SK-N-SH (cell line): ENCODE measurements around the gene PCDHGA12. TPM values are rescaled to one million over a fixed set of nuclear protein-coding genes. Genes with fewer than 3 reads are reported as not detected.

Experiments used
- CTCF ChIA-PET: fragments of 300-600, 350-600 bp; formaldehyde crosslinking; extraction: SDS; loops from one replicate; lab custom pipeline; 2021; lab: Yijun Ruan, JAX
- POLR2A ChIA-PET: fragments of 350-600 bp; sonication (Branson Sonifier 250); formaldehyde crosslinking; extraction: SDS; loops from one replicate; lab custom pipeline; 2020; ENCODE audit warnings: antibody characterized with exemption, inconsistent platforms; lab: Yijun Ruan, JAX
- DNase-seq: peaks from one replicate; pipeline ENCODE4 v3.0.0; 2012
- H2AFZ ChIP-seq: fragments of 200-600 bp; sonication (generic); 2 replicates; pipeline ENCODE4 v1.8.1; 2016; ENCODE audit warnings: antibody characterized with exemption, mild to moderate bottlenecking, low read depth
- H3F3A ChIP-seq: fragments of 200-600 bp; sonication (generic); replicated peaks from 2 replicates; pipeline ENCODE3; 2016; ENCODE audit warnings: antibody characterized with exemption, mild to moderate bottlenecking; ENCODE audit not compliant: insufficient read depth
- H3K27ac ChIP-seq, 2 experiments: fragments of 200-500 bp in 1 of 2; fragments of 200-600 bp in 1 of 2; sonication (Bioruptor generic) in 1 of 2; sonication (generic), shearing (Covaris generic) in 1 of 2; 2 replicates each; pipeline versions ENCODE4 v1.5.1 to v1.6.1; 2014 to 2016; ENCODE audit warnings: low read depth in 2 of 2, inconsistent platforms in 1 of 2, low read length in 1 of 2, mild to moderate bottlenecking in 1 of 2, mixed read lengths in 1 of 2
- H3K27me3 ChIP-seq: fragments of 200-600 bp; sonication (generic), shearing (Covaris generic); 2 replicates; pipeline ENCODE4 v1.6.1; 2016; ENCODE audit warnings: mixed run types; ENCODE audit not compliant: insufficient read depth
- H3K36me3 ChIP-seq, 2 experiments: fragments of 200-500 bp in 1 of 2; fragments of 200-600 bp in 1 of 2; sonication (Bioruptor generic) in 1 of 2; sonication (generic) in 1 of 2; replicated peaks in 1 of 2; 2 replicates each; pipeline versions ENCODE3 to v1.5.1; 2014 to 2016; ENCODE audit warnings: low read length in 1 of 2, mild to moderate bottlenecking in 1 of 2; ENCODE audit not compliant: insufficient read depth in 2 of 2, control insufficient read depth in 1 of 2
- H3K4me1 ChIP-seq, 2 experiments: fragments of 200-500 bp in 1 of 2; fragments of 200-600 bp in 1 of 2; sonication (Bioruptor generic) in 1 of 2; sonication (generic), shearing (Covaris generic) in 1 of 2; 2 replicates each; pipeline versions ENCODE4 v1.5.1 to v1.6.1; 2014 to 2016; ENCODE audit warnings: low read depth in 1 of 2, low read length in 1 of 2, mixed run types in 1 of 2; ENCODE audit not compliant: insufficient read depth in 2 of 2, control insufficient read depth in 1 of 2
- H3K4me2 ChIP-seq: fragments of 200-600 bp; sonication (generic), shearing (Covaris generic); 2 replicates; pipeline ENCODE4 v1.6.1; 2017; ENCODE audit warnings: mixed run types
- H3K4me3 ChIP-seq, 2 experiments: fragments of 200-500 bp in 1 of 2; fragments of 200-600 bp in 1 of 2; sonication (Bioruptor generic) in 1 of 2; sonication (generic), shearing (Covaris generic) in 1 of 2; 2 replicates each; pipeline versions ENCODE4 v1.5.1 to v1.8.1; 2014 to 2016; ENCODE audit warnings: low read depth in 2 of 2, inconsistent platforms in 1 of 2, low read length in 1 of 2, mild to moderate bottlenecking in 1 of 2, mixed read lengths in 1 of 2, moderate library complexity in 1 of 2
- H3K79me2 ChIP-seq: fragments of 200-600 bp; sonication (generic); 2 replicates; pipeline ENCODE4 v1.8.1; 2017; ENCODE audit warnings: mild to moderate bottlenecking; ENCODE audit not compliant: insufficient read depth
- H3K9ac ChIP-seq: fragments of 200-600 bp; sonication (generic); 2 replicates; pipeline ENCODE4 v1.6.1; 2017; ENCODE audit warnings: mixed run types
- H3K9me2 ChIP-seq: fragments of 200-600 bp; sonication (generic); 2 replicates; pipeline ENCODE4 v1.6.1; 2017; ENCODE audit warnings: mixed run types
- H3K9me3 ChIP-seq: fragments of 200-600 bp; sonication (generic); 2 replicates; pipeline ENCODE4 v1.6.1; 2017; ENCODE audit warnings: mixed run types, mild to moderate bottlenecking, moderate library complexity
- H4K20me1 ChIP-seq: fragments of 200-600 bp; sonication (generic); 2 replicates; pipeline ENCODE4 v1.6.1; 2017; ENCODE audit warnings: mild to moderate bottlenecking, mixed run types; ENCODE audit not compliant: insufficient read depth
- CTCF ChIP-seq: fragments of 200-600 bp; sonication (generic); IDR thresholded peaks from 2 replicates; pipeline ENCODE4 v1.6.1; 2017; ENCODE audit warnings: antibody characterized with exemption, mild to moderate bottlenecking, moderate library complexity
- EP300 ChIP-seq, 2 experiments: IDR thresholded peaks; 2 replicates each; pipeline versions ENCODE4 v1.4.0 to v1.6.1; 2012; ENCODE audit warnings: borderline replicate concordance in 1 of 2, low read depth in 1 of 2, low read length in 1 of 2
- EZH2phosphoT487 ChIP-seq: fragments of 200-600 bp; sonication (generic); IDR thresholded peaks from 2 replicates; pipeline ENCODE4 v1.6.1; 2017; ENCODE audit warnings: low read depth, mixed run types, mild to moderate bottlenecking, antibody characterized with exemption, moderate library complexity, borderline replicate concordance
- FOXJ3 ChIP-seq: sonication (generic); formaldehyde crosslinking; IDR thresholded peaks from 2 replicates; pipeline ENCODE4 v1.5.1; 2020; ENCODE audit warnings: mild to moderate bottlenecking, missing genetic modification reagents
- FOXM1 ChIP-seq: IDR thresholded peaks from 2 replicates; pipeline ENCODE4 v1.4.0; 2012; ENCODE audit warnings: low read depth, mild to moderate bottlenecking
- MEF2A ChIP-seq: IDR thresholded peaks from 2 replicates; pipeline ENCODE4 v1.4.0; 2012; ENCODE audit warnings: low read depth, borderline replicate concordance
- NRF1 ChIP-seq: IDR thresholded peaks from 2 replicates; pipeline ENCODE4 v1.6.1; 2012; ENCODE audit warnings: low read depth, mild to moderate bottlenecking, low read length
- PBX3 ChIP-seq: IDR thresholded peaks from 2 replicates; pipeline ENCODE4; 2012
- RAD21 ChIP-seq: IDR thresholded peaks from 2 replicates; pipeline ENCODE4 v1.6.1; 2012; ENCODE audit warnings: mild to moderate bottlenecking, low read length
- RCOR1 ChIP-seq: fragments of 150-350 bp; IDR thresholded peaks from 2 replicates; pipeline ENCODE4 v1.6.1; 2017; ENCODE audit warnings: antibody characterized with exemption, low read length
- RXRA ChIP-seq: IDR thresholded peaks from 2 replicates; pipeline ENCODE4 v1.4.0; 2012; ENCODE audit warnings: low read depth, mild to moderate bottlenecking, borderline replicate concordance
- TAF1 ChIP-seq: IDR thresholded peaks from 2 replicates; pipeline ENCODE4 v1.6.1; 2012; ENCODE audit warnings: low read depth, mild to moderate bottlenecking, low read length, moderate library complexity, borderline replicate concordance
- USF1 ChIP-seq: IDR thresholded peaks from 2 replicates; pipeline ENCODE4 v1.4.0; 2012; ENCODE audit warnings: low read depth, borderline replicate concordance
- WGBS: methylation state at CpG from one replicate; pipeline ENCODE4 v1.1.6; 2017; ENCODE audit warnings: low lambda C conversion rate; 5-methylcytosine and 5-hydroxymethylcytosine counted together
- polyA plus RNA-seq, 3 experiments: library from polyadenylated mRNA; depleted of rRNA; stranded (reverse); fragments of >200 nt; gene quantifications; 2 replicates each; pipeline ENCODE4 v1.2.3, GENCODE V29; 2012
- TF ChIP-seq, protein P1 (sequence below): IDR thresholded peaks from 2 replicates; pipeline ENCODE4 v1.4.0; 2012; ENCODE audit warnings: low read depth

Gene PCDHGA12
- polyA plus RNA-seq, 1 of the 3 experiments (the other 2 are of a cell fraction): 0.03 TPM

DNA sequence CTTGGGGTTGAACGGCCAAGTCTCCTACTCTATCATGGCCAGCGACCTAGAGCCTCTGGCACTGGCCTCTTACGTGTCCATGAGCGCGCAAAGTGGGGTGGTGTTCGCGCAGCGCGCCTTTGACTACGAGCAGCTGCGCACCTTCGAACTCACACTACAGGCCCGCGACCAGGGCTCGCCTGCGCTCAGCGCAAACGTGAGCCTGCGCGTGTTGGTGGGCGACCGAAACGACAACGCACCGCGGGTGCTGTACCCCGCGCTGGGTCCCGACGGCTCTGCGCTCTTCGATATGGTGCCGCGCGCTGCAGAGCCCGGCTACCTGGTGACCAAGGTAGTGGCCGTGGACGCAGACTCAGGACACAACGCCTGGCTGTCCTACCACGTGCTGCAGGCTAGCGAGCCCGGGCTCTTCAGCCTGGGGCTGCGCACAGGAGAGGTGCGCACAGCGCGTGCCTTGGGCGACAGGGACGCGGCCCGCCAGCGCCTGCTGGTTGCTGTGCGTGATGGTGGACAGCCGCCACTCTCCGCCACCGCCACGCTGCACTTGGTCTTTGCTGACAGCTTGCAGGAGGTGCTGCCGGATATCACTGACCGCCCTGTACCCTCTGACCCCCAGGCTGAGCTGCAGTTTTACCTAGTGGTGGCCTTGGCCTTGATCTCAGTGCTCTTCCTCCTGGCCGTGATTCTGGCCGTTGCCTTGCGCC, 30.6 kb upstream of the PCDHGA12 start:
- WGBS: 84% methylated on average over 58 of the region's 61 CpGs
- Histone ChIP-seq H3K9me2 (no peaks in the 10 kb centered on the region), H3K4me3 (no peak overlapping the region; a peak in 1 of 4 replicates), H3K27me3 (no peaks in the 10 kb centered on the region), H3F3A (no peaks in the 10 kb centered on the region), H3K27ac (no peak overlapping the region), H3K4me1 (no peaks in the 10 kb centered on the region), H3K79me2 (no peaks in the 10 kb centered on the region; the same call in 1 of the 2 replicates), H3K9me3 (peaks cover 7% of the 10 kb centered on the region; the same call in 1 of the 2 replicates)
- POLR2A ChIA-PET: no interaction called here
- TF ChIP-seq MEF2A: no peak
- TF ChIP-seq RCOR1: no peak
- TF ChIP-seq RXRA: no peak
- no peak for TF ChIP-seq RAD21
- no peak for TF ChIP-seq TAF1
- TF ChIP-seq CTCF: no peak
- TF ChIP-seq USF1: no peak
- TF ChIP-seq, protein P1, sequence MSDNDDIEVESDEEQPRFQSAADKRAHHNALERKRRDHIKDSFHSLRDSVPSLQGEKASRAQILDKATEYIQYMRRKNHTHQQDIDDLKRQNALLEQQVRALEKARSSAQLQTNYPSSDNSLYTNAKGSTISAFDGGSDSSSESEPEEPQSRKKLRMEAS: no peak
- TF ChIP-seq FOXJ3: no peak
- TF ChIP-seq NRF1: no peak
- no peak for TF ChIP-seq EZH2phosphoT487
- no peak for TF ChIP-seq EP300 (IDR thresholded peaks at IDR 0.05; ENCODE audit: borderline replicate concordance in 1 of 2, low read depth in 1 of 2, low read length in 1 of 2)
- TF ChIP-seq FOXM1: no peak
- TF ChIP-seq PBX3: no peak
- TF ChIP-seq, all 33 proteins: peak for 0
- Histone ChIP-seq H4K20me1 (no peaks in the 10 kb centered on the region), H3K36me3 (no peaks in the 10 kb centered on the region), H3K4me2 (no peak overlapping the region), H3K9ac (no peak overlapping the region), H2AFZ (no peak overlapping the region)
- no peak for DNase-seq
- CTCF ChIA-PET: no interaction called here
